ENCODE results near the gene GON4L.

GRCh38 chr1:155856257-155856974 is 598 bp downstream of the GON4L start:
- TF ChIP-seq CTCF (conservative IDR thresholded peaks at IDR 0.05; ENCODE audit: low read depth, low read length) (no peak), MXI1 (IDR thresholded peaks at IDR 0.05; ENCODE audit: borderline replicate concordance, low read depth, low read length) (no peak), SMC3 (IDR thresholded peaks at IDR 0.05; ENCODE audit: low read depth, low read length) (no peak), RFX5 (IDR thresholded peaks at IDR 0.05; ENCODE audit: low read depth, low read length) (no peak), POLR2A (IDR thresholded peaks at IDR 0.05; ENCODE audit: low read depth, low read length) (no peak), RCOR1 (IDR thresholded peaks at IDR 0.05; ENCODE audit: insufficient replicate concordance, low read length) (no peak), MAFK (IDR thresholded peaks at IDR 0.05; ENCODE audit: low read depth, low read length) (no peak), RAD21 (IDR thresholded peaks at IDR 0.05; ENCODE audit: low read length) (no peak), FOS (IDR thresholded peaks at IDR 0.05; ENCODE audit: low read depth, low read length) (no peak), CEBPB (IDR thresholded peaks at IDR 0.05; ENCODE audit: low read depth, low read length) (no peak), CHD1 (IDR thresholded peaks at IDR 0.05; ENCODE audit: low read depth, low read length) (no peak), ELK1 (IDR thresholded peaks at IDR 0.05; ENCODE audit: borderline replicate concordance, low read depth, low read length) (no peak), USF2 (IDR thresholded peaks at IDR 0.05; ENCODE audit: low read depth, low read length) (no peak), BHLHE40 (IDR thresholded peaks at IDR 0.05; ENCODE audit: low read depth, low read length) (no peak)

Data from IMR-90 (cell line).